SKM-1 treated with dmso at 0.1 percent for 144 hours (cell line): ENCODE data around the gene MSI2.

Source experiments
- DNase-seq: peaks from one replicate; lab custom pipeline; 2025; ENCODE audit not compliant: unreplicated experiment; lab: John Stamatoyannopoulos, UW

Gene MSI2

DNA sequence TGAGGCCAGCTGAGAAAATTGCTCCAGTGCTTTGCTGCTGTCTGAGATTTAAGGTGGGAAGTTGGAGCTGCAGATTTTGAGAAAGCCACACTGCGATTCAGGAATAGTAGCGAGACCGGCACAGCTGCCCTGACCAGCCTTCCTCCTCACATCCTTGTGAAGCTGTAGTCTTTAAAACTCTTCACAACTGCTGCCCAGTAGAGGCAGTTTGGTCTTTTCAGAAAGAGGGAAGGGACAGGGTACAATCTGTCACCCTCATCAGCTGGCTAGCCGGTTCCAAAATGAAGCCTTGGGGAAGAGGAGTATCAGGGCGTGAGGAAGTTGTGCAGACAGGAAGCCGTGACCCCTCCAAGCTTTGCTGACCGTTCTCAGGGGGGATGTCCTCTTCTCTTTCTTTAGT lies 195.3 kb downstream of the MSI2 start:
- DNase-seq, result no peak

DNA sequence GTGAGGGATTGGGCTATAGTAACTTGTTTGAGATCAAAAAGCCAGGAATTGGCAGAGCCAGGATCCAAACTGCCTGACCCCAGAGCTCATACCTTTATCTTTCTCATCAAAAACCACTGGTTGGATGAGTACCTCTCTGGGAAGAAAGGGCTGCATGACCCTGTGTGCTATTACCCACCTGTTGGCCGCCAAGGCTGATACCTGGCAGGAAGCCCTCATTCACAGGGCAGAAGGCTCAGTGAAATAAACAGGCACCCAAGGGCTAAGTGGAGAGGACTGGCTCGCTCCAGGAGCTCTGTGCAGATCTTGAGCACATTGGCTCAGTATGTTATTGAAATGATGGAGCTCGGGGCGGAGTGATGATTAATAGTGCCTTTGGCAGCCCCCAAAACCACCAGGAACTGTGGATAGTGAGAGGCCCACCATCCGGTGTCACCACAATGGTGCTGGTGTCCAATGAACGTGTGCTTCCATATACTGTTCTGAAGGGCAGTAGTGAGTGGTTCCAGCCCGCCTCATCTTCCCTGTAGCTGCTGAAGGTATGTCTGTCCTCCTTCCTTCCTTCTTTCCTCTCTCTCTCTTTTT lies 197.6 kb downstream of the MSI2 start:
- DNase-seq, result no peak

DNA sequence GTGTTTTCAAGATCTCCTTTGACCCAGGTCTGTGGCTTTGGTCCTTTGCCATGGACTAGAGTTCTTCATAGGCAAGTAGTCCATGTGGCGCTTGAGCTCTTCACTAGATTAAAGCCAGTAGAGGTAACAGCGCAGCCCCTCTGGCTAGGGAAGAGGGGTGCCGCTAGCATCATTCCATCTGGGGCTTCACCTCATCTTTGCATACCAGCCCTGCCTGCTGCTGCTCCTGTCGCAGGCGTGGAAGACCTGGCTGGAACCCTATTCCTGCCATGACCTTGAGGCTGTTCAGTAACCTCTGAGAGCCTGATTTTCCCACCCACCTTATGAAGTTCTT lies 198.4 kb downstream of the MSI2 start:
- DNase-seq, result no peak

DNA sequence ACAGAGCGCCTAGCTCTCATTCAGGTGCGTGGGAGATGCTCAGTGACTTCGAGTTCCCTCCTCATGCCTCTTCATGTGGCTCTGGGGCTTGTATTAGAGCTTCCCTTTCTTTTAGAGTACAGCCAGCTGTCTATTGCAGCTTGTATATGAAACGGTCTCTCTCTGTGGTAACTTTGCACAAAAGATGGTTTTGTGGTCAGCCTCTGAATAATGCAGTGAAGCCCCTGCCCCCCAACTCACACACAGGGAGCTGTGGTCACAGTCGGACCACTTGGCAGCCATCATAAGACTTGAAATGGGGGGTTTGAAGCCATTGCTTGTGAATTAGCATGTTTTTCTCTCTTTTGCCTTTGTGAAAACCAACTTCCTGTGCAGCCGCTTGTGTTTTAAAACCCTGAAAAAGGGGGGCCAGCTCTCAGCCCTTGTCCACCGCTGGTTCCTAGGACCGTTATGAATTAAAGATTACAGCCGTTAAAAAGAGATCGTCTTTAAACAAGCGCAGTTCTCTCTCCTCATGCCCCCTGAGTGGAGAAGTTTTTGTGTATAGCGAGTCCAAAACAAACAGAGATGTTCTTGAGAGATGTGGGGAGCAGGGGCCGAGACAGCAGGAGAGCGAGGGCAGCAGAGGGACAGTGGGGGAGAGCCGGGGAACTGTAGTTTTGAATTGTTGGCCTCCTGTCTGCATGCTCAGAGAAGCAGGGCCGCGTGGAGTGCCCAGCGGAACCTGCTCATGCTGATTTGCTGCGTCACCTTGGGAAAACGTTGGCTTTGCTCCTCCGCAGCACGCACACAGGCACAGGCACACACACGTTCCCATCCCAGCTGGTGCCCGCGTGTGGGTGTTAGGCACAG lies 199.0 kb downstream of the MSI2 start:
- DNase-seq, result peak; percentile 51

DNA sequence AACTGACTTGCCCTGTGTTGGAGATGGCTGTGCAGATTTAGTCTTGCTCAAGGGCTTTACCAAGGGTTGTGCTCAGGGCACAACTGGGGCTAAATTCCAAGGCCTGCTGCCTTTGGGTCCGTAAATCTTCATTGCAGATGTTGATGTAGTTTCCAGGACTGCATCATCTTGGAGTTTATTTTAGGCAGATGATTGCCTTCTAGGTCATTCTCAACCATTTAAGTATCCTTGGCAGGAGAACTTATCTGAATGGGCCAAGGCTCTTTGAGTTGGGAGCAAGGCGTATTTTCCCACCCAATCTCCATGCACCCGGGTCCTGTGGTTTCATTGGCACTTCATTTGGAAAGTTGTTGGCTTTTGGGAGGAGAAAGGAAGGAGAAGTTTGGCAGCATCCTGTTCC lies 200.3 kb downstream of the MSI2 start:
- DNase-seq, result no peak

DNA sequence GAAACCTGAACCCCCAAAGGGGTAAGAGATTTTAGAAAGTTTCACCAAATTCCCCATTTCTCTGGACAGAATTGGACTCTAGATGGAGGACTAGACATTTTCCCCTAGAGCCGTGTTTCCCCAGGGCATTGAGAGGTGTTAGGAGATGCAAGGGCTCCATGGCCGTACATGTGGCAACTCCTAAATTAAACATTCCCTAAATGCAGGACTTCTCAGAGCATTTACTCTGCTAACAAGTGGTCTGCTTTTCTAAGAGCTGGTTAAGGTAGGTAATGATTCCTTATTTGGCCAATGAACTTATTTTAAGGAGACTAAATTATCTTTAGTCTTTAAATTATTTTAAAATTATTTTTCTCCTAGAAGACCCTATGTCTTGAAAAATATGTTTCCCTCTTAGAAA lies 200.9 kb downstream of the MSI2 start:
- DNase-seq, result no peak

DNA sequence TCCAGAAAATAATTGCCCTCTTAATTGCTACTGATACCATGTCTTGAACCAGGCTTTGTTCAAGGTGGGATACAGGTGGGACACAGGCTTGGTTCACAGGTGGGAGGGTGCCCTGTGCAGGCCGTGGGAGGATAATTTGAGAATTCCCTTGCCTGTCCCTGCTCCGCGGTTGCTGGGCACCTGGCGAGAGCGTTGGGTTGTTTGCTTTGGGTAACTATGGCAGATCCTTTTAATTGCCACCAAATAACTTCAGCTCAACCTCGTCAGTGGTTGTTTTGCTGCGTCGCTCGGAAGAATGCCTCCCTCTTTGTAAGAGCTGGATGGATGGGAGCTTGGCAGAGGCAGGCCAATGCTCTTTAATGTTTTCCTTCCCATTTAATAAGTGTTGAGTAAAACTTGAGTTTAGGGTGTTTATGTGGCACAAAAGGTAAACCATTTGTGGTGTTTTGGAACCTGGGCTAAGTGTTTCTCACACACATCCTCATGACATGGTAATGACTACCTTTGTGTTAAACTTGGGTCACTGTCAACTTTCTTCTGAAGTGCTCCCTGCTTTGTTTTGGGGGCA lies 202.5 kb downstream of the MSI2 start:
- DNase-seq, result no peak

DNA sequence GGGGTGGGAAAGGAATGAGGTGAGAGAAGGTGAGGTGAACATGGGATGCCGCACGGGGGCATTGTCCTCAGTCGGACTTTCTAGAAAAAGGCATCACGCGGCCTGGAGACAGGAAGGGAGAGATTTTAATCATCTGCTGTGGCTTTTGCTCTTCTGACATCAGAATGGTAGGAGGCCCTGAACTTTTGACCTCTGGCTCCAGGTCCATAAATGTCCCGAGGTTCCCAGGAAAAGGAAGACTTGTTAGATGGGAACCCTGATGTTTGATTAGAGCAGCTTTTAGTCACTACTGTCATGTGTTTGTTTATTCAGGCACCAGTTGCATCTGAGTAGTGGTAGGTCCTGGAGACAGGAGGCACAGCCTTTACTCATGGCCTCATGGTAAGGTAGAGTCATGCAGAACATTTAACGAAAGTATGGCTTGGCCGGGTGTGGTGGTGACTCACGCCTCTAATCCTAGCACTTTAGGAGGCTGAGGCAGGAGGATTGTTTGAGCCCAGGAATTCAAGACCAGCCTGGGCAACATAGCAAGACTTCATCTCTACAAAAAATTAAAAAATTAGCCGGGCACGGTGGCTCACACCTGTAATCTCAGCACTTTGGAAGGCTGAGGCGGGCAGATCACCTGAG lies 203.1 kb downstream of the MSI2 start:
- DNase-seq, result no peak

DNA sequence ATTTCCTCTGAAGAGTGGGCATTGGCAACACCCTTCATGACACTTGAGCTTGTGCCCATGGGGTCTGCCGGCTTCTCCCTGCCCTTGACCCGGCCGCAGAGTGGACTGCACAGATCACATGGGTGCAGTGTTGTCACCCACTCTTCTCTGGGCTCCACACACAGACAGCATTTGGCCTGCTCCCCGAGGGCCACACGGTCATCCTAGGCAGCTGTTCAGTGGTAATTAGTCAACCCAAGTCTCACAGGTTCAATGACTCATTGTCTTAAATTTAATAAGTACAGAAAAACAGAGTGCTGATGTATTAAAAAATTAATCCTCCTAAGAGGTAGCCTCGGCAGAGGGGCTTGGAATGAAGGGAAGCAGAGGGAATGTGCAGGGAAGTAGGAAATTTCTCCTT lies 204.8 kb downstream of the MSI2 start:
- no peak for DNase-seq

DNA sequence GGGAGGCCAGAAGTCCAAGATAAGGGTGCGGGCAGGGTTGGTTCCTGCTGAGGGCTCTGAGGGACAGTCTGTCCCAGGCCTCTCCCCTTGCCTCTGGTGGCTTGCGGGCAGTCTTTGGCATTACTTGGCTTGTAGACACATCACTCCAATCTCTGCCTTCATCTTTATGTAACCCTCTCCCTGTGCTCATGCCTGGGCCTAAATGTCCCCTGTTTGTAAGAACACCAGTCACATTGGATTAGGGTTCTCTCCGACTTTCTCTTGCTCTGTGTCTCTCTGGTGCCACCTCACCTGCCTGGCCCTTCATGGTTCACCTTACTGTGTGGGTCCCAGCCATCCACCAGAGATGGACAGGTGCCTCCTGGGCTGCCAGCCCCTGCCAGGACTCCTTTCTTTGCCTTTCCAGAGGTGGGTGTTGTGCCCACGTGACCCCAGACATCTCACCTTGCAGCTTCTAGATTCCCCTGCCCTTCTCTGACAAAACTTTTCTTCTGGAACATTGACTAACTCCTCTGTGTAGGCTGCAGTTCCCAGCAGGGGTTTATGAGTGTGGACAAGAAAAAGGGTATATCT lies 205.8 kb downstream of the MSI2 start:
- no peak for DNase-seq

DNA sequence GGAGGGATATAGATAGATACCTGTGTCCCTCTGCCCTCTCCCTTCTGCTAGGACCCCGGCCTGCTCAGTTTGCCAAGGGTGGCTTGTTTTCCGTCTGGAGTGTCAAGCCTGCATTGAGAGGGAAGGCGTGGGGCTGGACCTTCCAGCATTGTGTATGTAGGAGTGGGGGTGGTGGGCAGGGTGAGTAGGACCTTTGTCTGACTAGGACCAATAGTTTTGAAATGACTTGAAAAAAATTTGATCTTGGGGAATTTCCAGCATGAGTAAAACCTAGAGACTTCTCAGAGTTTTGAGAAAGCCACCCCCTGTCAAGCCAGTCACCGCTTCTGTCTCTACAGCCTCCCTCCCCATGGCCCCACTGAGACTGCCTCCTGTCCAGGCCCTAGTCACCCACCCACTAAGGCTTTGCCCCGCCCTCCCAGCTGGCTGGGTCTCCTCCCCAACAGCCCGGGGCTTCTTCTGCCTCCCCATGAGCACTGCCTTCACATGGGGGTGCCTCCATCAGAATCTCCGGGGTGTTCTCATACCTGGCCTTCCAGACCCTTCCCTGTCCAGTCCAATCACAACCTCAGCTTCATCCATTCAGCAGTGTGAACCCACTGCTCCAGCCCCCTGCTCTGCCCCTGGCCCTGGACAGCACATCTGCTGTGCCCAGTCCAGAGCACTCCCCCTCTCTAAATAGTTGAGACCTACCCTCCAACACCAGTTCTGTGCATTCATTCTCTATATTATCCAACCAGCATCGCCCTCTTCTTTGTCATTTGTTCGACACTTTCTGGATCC lies 207.0 kb downstream of the MSI2 start:
- DNase-seq, result no peak

DNA sequence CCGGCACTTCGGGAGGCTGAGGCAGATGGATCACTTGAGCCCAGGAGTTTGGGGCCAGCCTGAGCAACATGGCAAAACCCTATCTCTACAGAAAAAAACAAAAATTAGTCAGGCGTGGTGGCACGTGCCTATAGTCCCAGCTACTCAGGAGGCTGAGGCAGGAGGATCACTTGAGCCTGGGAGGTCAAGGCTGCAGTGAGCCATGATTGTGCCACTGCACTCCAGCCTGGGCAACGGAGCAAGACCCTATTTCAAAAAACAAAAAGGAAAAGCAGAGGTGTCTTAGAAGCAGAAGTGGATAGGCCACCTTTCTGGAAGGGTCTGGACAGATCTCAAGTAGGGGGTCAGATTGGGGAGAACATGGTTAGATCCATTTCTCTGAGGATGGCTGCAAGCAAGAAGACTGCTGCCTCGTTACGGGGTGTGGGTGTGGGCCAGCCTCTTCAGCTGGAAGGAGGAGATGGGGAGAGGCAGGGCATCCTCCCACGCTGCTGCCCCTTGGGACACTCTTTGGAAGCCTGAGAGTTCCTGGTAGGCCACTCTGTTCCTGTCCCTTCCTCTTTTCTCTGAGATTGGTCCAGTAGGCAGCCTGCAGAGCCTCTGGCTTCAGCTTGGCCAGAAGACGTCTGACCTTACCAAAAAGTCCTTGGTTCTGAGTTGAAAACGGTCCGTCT lies 208.0 kb downstream of the MSI2 start:
- no peak for DNase-seq

DNA sequence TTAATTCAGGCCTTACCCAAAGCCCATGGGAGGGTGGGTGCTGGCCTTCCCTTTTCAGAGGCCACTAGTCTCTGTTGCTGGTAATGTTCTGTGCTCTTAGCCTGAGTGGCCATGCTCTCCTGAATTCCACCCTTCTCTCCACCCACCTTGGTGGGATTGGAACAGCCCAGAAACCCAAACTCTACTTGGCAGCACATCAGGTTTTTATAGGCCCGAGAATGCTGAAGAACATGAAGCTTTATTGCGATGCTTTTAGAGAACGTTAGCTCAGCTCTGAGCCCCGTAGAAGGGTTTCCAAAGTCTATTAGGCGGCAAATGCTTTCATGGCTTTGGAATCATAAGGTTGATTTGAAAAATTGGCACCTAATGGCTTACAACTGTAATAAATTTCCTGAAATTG lies 209.3 kb downstream of the MSI2 start:
- DNase-seq, result no peak

DNA sequence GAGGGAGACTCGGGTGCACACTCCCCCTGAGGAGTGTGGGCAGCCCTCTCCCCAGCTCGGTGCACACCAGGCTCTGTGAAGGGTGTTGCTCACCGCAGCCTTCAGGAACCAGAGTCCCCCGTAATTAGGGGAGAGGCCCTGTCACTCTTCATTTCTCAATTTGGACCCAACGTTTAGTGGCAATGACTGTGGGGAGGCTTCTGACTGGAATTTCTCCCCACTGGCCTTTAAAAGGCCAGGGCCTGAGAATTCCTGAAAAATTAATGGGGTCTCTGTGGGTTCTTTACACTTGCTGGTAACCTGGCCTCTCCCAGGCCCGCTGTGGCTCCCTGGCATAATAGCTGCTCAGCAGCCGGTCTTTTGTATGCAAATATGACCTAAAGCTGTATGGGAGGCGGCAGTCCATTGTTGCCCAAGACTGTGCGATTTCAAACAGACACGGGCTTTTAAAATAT lies 209.7 kb downstream of the MSI2 start:
- no peak for DNase-seq

DNA sequence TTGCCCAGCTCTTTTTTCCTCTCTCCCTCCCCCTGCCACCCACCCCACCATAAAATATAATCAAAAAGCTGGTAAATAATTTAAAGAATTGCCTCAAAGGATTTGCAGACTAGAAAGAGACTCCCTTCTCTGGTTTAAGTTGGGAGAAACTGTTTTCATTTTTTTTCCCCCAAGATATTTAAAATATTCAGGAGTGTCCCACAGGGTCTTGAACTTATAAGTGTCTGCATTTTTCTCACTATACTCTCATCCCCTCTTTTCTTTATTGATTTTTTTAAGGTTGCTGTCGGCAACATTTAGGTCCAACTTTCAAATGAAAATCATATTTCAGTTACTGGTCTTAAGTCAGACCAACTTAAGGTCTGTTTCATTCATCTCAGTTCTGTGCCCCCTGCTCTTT lies 210.2 kb downstream of the MSI2 start:
- DNase-seq, result no peak

DNA sequence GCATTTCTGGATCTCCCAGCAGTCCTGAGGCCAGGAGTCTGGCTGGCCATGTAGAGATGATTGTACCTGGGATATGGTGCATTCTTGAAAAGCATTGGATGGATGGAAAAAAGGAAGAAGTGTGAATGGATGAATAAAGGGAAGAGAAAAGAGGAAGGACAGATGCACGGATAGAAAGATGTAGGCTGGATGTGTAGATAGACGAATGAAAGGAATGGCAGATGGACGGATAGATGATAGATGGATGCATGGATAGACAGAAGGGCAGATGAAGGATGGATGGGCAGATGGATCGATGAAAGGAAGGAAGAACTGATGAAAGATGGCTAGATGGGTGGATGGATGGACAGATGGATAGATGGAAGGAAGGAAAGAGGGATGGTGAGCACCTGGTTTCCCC lies 210.9 kb downstream of the MSI2 start:
- no peak for DNase-seq

DNA sequence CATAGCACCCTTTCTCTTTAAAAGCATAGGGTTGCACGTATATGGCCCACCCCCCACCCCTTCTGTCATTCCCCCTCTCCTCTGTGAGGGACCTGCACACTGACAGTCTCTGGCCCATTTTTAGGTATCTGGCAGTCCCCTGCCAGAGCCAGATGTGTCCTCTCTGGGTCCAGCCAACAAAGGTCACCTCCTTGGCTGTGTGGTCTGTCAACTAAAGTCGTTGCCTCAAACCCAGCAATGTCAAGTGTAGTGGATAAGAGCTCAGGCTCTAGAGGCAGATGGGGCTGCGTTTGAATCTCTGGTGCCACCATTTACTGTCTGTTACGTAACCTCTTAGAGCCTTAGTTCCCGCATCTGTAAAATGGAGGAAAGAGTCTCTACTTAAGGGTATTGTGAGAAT lies 211.5 kb downstream of the MSI2 start:
- DNase-seq, result no peak

DNA sequence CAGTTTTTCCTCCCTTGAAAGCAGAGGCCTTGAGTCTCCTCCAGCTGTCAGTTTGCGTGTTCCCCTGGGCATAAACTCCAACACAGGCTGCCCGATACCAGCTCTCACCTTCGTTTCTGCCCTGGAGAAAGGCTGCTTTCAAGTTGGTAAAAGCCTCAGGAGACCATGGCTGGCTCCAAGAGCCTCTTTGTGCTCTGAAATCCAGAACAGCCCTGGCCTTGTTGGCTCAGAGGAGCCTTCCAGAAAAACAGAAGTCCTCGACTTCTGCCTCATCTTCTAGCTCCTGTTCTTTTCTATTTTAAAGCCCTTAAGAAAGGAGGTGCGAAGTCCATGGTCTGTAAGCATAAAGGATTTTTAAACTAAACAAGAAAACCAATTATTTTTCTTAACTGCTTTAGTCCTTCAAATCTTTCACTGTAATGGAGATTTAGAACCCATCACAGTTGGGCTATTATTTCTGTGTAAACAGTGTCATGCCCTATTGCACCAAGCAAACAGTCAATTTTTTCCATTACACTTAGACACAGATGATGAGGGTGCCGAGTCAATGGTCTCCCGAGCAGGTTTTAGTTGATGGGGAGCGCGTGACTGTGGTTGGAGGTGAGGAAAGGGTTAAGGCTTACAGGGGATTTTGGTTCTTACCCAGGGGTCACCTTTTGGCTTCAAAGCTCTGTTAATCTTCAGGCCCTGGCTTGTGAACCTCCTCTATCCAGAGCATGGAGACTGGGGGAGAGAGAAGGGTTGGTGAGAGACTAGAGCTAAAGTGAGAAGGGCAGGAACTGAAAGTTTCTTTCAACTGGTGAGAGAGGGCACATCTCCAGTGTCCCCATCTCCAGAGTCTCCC lies 212.8 kb downstream of the MSI2 start:
- DNase-seq, result no peak

DNA sequence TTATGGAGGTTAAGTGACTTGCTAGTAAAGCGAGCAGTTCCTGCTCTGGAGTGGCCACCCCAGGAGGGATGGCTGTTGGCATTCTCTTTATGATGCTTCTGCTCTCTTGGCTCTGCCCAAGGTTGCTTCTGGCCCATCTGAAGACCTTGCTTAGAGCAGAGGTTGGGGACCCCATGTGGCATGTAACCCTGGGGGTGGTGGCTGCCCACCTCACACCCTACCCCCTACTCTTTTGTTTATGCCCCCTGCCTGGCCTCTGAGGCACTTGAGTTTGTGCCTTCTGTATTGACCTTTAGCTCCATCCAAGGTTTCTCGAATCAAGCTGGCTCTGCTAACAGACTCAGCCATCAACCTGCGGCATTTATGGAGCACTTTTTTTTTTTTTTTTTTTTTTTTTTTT lies 214.6 kb downstream of the MSI2 start:
- no peak for DNase-seq
